AG09319 (cell line): ENCODE measurements around the gene ACSS1.

ENCODE experiments used
- DNase-seq: peaks from one replicate; pipeline ENCODE4 v3.0.0-alpha.2; 2010; ENCODE audit warnings: low read depth; ENCODE audit errors: extremely low read depth
- CTCF ChIP-seq: IDR thresholded peaks from 2 replicates; pipeline ENCODE4 v1.5.1; 2011; ENCODE audit warnings: low read depth, mild to moderate bottlenecking, inconsistent platforms, low read length, moderate library complexity

ACSS1 gene

DNA sequence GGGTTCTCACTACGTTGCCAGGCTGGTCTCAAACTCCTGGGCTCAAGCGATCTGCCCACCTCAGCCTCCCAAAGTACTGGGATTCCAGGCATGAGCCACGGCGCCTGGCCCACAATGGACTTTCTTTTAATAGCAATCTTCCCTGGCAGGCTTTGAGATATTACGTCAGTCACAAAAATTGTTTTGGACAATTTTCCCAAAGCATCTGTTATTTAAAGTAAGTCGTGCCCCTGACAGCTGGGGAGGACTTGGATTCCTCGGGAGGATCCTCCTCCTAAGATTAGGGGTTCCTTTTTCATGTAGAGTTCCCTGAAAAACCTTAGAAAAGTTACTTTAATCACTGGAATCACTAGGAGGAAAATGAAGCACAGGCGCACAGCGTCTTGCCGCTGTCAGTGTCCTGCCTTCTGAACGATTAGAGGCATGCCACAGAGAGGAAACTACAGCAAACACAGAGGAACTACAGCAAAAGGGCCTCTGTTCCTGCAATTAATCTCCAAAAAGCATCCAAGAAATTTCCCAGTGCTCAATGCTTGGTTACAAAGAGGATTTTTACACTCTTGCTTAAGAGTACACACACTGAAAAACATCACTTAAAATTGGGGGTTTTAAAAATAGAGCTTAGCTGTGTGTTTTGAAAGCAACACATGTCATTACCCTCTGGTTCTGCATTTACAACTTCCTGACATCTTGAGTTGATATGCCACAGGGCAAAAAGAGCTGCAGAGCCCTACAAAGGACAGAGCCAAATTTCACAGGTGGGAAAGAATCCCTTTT, 4.5 kb downstream of the ACSS1 start:
- TF ChIP-seq CTCF = no peak
- DNase-seq = no peak

- TF ChIP-seq CTCF = no peak
- no peak for DNase-seq
These were observed 5.4 kb downstream of the ACSS1 start for GRCh38 chr20:25052255-25053194.

GRCh38 chr20:25051386-25052155, 6.4 kb downstream of the ACSS1 start:
- no peak for TF ChIP-seq CTCF
- no peak for DNase-seq

GRCh38 chr20:25050501-25051350, 7.2 kb downstream of the ACSS1 start:
- no peak for TF ChIP-seq CTCF
- no peak for DNase-seq

GRCh38 chr20:25050082-25050481, 7.9 kb downstream of the ACSS1 start:
- no peak for DNase-seq
- TF ChIP-seq CTCF = no peak

DNA sequence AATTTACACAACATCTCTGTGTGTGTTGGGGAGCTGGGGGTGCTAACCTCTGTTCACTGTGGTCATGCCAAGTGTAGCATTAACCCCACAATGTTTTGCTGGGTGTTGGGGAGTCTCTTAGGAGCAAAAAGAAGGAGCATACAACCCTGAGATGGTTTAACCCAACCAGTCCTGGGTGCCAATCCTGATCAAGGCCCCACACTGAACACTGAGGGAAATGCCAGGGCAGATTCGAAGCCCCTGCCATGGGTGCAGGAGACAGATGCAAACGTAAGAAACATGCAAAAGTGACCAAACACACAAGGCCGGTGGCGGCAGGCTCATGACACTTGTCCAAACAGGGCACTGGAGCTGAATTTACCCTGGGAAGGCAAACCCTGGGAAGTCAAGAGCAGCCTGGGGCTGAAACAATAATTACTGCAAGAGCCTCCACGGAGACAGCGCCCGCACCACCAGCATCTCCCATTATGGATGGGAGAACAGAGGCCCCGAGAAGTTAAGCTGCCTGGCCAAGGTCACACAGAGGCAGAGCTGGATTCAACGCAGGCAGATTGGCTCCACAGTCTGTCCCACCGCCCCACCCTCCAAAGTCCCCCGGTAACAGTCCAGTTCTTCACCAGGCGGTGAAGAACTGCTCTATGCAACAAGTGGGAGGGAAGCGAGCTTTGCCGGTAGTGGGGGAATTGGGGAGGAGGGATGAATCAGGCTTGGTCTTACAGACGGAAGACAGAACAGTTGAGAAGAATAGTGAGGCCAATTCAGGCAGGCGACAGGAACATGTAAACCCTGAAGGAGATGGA, 8.5 kb downstream of the ACSS1 start:
- no peak for TF ChIP-seq CTCF
- DNase-seq = no peak
